Measurements from ENCODE around the gene JMJD7.

- no peak for TF ChIP-seq CEBPB (IDR thresholded peaks at IDR 0.05)
- TF ChIP-seq EP300 (IDR thresholded peaks at IDR 0.05) = no peak
- TF ChIP-seq ZSCAN20 (CRISPR knock-in tag; IDR thresholded peaks at IDR 0.05) = no peak
- TF ChIP-seq CHD4 (IDR thresholded peaks at IDR 0.05; ENCODE audit: borderline replicate concordance) = no peak
- no peak for TF ChIP-seq CTCF (IDR thresholded peaks at IDR 0.05)
- TF ChIP-seq ELK1 (IDR thresholded peaks at IDR 0.05; ENCODE audit: low read depth, low read length) = no peak
- no peak for TF ChIP-seq RCOR1 (IDR thresholded peaks at IDR 0.05; ENCODE audit: low read depth, low read length)
- no peak for TF ChIP-seq USF2 (IDR thresholded peaks at IDR 0.05)
- TF ChIP-seq CBX8 (IDR thresholded peaks at IDR 0.05) = no peak
- no peak for TF ChIP-seq PBX3 (IDR thresholded peaks at IDR 0.05)
- TF ChIP-seq PHF8 (IDR thresholded peaks at IDR 0.05; ENCODE audit: borderline replicate concordance, low read depth) = no peak
- TF ChIP-seq POLR2A (IDR thresholded peaks at IDR 0.05; ENCODE audit: low read length) = no peak
- no peak for TF ChIP-seq NFE2L2 (conservative IDR thresholded peaks at IDR 0.05; ENCODE audit: low read length)
- no peak for TF ChIP-seq SMC3 (IDR thresholded peaks at IDR 0.05)
These were observed 48.2 kb upstream of the JMJD7 start for GRCh38 chr15:41779662-41780157.
